GM21528 (cell line): ENCODE results near the gene PPIF.

Experiments
- ATAC-seq: cut with Tn5 transposase; IDR thresholded peaks from one replicate; pipeline ENCODE4 v1.9.1; 2021; ENCODE audit warnings: mild to moderate bottlenecking, moderate library complexity; ENCODE audit not compliant: unreplicated experiment, low FRiP score

The PPIF gene

GRCh38 chr10:79346012-79346340 lies 1.3 kb upstream of the PPIF start:
- no peak for ATAC-seq

- ATAC-seq = no peak
Observed at GRCh38 chr10:79346388-79347225, 662 bp upstream of the PPIF start.

- ATAC-seq = peak; percentile 79
Observed at GRCh38 chr10:79347894-79348639, 798 bp downstream of the PPIF start.

GRCh38 chr10:79348640-79348988 lies 1.3 kb downstream of the PPIF start:
- ATAC-seq = no peak

- ATAC-seq = no peak
Observed at GRCh38 chr10:79349072-79349491, 1.8 kb downstream of the PPIF start.

- no peak for ATAC-seq
Observed at GRCh38 chr10:79349766-79350406, 2.6 kb downstream of the PPIF start.

- ATAC-seq = no peak
Observed at GRCh38 chr10:79350407-79351154, 3.3 kb downstream of the PPIF start.

GRCh38 chr10:79351332-79351731 lies 4.1 kb downstream of the PPIF start:
- ATAC-seq = no peak

- ATAC-seq = no peak
Observed at GRCh38 chr10:79352035-79352877, 5.0 kb downstream of the PPIF start.

- no peak for ATAC-seq
Observed at GRCh38 chr10:79353000-79353406, 5.7 kb downstream of the PPIF start.

GRCh38 chr10:79353726-79354125 lies 6.5 kb downstream of the PPIF start:
- ATAC-seq = no peak

GRCh38 chr10:79354141-79354540 lies 6.9 kb downstream of the PPIF start:
- ATAC-seq = no peak

GRCh38 chr10:79354615-79355014 lies 7.3 kb downstream of the PPIF start:
- ATAC-seq = no peak

- ATAC-seq = no peak
Observed at GRCh38 chr10:79355420-79356017, 8.2 kb downstream of the PPIF start.

GRCh38 chr10:79356104-79356503 lies 8.8 kb downstream of the PPIF start:
- ATAC-seq = no peak

- no peak for ATAC-seq
Observed at GRCh38 chr10:79357180-79357579, 9.9 kb downstream of the PPIF start.

GRCh38 chr10:79358811-79359210 lies 11.5 kb downstream of the PPIF start:
- no peak for ATAC-seq

- no peak for ATAC-seq
Observed at GRCh38 chr10:79359816-79360498, 12.7 kb downstream of the PPIF start.
